HCT116 (cell line): ENCODE measurements around the gene ERBIN.

Experiments used
- CTCF ChIP-seq, 3 experiments: fragments of 200-600 bp in 1 of 3; sonication (generic) in 1 of 3; IDR thresholded peaks in 2 of 3; conservative IDR thresholded peaks in 1 of 3; 2 replicates each; pipeline ENCODE4 v1.5.1; 2012 to 2017; ENCODE audit warnings: low read depth in 2 of 3, low read length in 2 of 3, antibody characterized with exemption in 1 of 3, borderline replicate concordance in 1 of 3, control low read depth in 1 of 3, mild to moderate bottlenecking in 1 of 3, mixed read lengths in 1 of 3, mixed run types in 1 of 3, moderate library complexity in 1 of 3; ENCODE audit not compliant: insufficient read depth in 1 of 3
- EGR1 ChIP-seq: IDR thresholded peaks from 2 replicates; pipeline ENCODE4 v1.6.1; 2012; ENCODE audit warnings: low read depth
- JUND ChIP-seq: IDR thresholded peaks from 2 replicates; pipeline ENCODE4 v1.6.1; 2012
- POLR2A ChIP-seq: IDR thresholded peaks from 2 replicates; pipeline ENCODE4 v1.7.0; 2011; ENCODE audit warnings: borderline replicate concordance; ENCODE audit not compliant: insufficient read depth, insufficient read length; ENCODE audit errors: extremely low read depth
- POLR2AphosphoS5 ChIP-seq: IDR thresholded peaks from 2 replicates; pipeline ENCODE4 v1.6.1; 2011; ENCODE audit warnings: mild to moderate bottlenecking, low read depth, low read length, moderate library complexity
- SP1 ChIP-seq: IDR thresholded peaks from 2 replicates; pipeline ENCODE4 v1.6.1; 2012; ENCODE audit warnings: low read depth
- TCF7L2 ChIP-seq: IDR thresholded peaks from 2 replicates; pipeline ENCODE4 v1.7.0; 2011; ENCODE audit warnings: borderline replicate concordance, inconsistent platforms; ENCODE audit not compliant: insufficient read depth, insufficient read length; ENCODE audit errors: extremely low read depth
- YY1 ChIP-seq: IDR thresholded peaks from 2 replicates; pipeline ENCODE4 v1.6.1; 2011; ENCODE audit warnings: low read length, low read depth, moderate library complexity, mild to moderate bottlenecking; ENCODE audit not compliant: insufficient replicate concordance; ENCODE audit errors: extremely low read depth

GRCh38 chr5:66041627-66042026 is 115.3 kb downstream of the ERBIN start:
- TF ChIP-seq EGR1 (no peak), YY1 (no peak), SP1 (no peak), POLR2AphosphoS5 (no peak), TCF7L2 (no peak), POLR2A (no peak), CTCF (IDR thresholded peaks at IDR 0.05 in 2 of 3, conservative IDR thresholded peaks at IDR 0.05 in 1 of 3; ENCODE audit: borderline replicate concordance in 1 of 3, insufficient read depth in 1 of 3, low read depth in 2 of 3, low read length in 2 of 3) (no peak), JUND (no peak)
